A549 (cell line): Measurements from ENCODE around the gene CYP26B1. TPM values are rescaled to one million over a fixed set of nuclear protein-coding genes. Genes with fewer than 3 reads are reported as not detected.

Source experiments
- ATAC-seq, 2 experiments: fragments of 200-7000 bp in 1 of 2; fragments of >200 bp in 1 of 2; cut with Nextera tagmentation in 1 of 2; cut with Tn5 transposase in 1 of 2; 3 replicates each; pipeline versions ENCODE4 v1.8.0 to v1.9.1; 2018 to 2020; ENCODE audit warnings: mild to moderate bottlenecking in 1 of 2, moderate library complexity in 1 of 2
- CTCF ChIA-PET: fragments of 300-600 bp; sonication (Branson Sonifier 250); formaldehyde crosslinking; extraction: SDS; loops from one replicate; lab custom pipeline; 2021; ENCODE audit warnings: antibody characterized with exemption, inconsistent platforms; lab: Yijun Ruan, JAX
- POLR2A ChIA-PET: fragments of 350-600 bp; formaldehyde crosslinking; extraction: SDS; loops from one replicate; lab custom pipeline; 2021; ENCODE audit warnings: antibody characterized with exemption, inconsistent platforms; lab: Yijun Ruan, JAX
- DNase-seq, 2 experiments: peaks; one replicate each; pipeline versions ENCODE4 v3.0.0 to v3.0.0-alpha.2; 2011 to 2016; ENCODE audit warnings: low read depth in 1 of 2, low spot score in 1 of 2
- FAIRE-seq: peaks from 2 replicates; lab custom pipeline; 2011; peaks lifted over from hg19 to GRCh38; lab: Jason Lieb, UNC
- H3K27ac ChIP-seq, 2 experiments: fragments of >200 bp; sonication (Bioruptor Twin); formaldehyde crosslinking; 3 replicates each; pipeline ENCODE4 v1.5.1; 2016 to 2017
- H3K4me1 ChIP-seq: fragments of >200 bp; sonication (Bioruptor Twin); formaldehyde crosslinking; 3 replicates; pipeline ENCODE4 v1.6.1; 2016
- H3K4me2 ChIP-seq: fragments of >200 bp; sonication (Bioruptor Twin); formaldehyde crosslinking; 3 replicates; pipeline ENCODE4 v1.6.1; 2016
- H3K4me3 ChIP-seq: fragments of >200 bp; sonication (Bioruptor Twin); formaldehyde crosslinking; 3 replicates; pipeline ENCODE4 v1.5.1; 2016
- H3K9me3 ChIP-seq: fragments of >200 bp; sonication (Bioruptor Twin); formaldehyde crosslinking; 3 replicates; pipeline ENCODE4 v1.6.1; 2016
- ATOH8 ChIP-seq: fragments of 250-450 bp; sonication (Bioruptor Pico); IDR thresholded peaks from 2 replicates; pipeline ENCODE4 v1.5.0; 2020; ENCODE audit warnings: low read depth, mild to moderate bottlenecking, moderate library complexity
- EHMT2 ChIP-seq: fragments of 200-600 bp; sonication (generic); IDR thresholded peaks from 2 replicates; pipeline ENCODE4 v1.6.1; 2016; ENCODE audit warnings: antibody characterized with exemption, low read depth, mild to moderate bottlenecking, moderate library complexity
- ELK1 ChIP-seq: fragments of 150-350 bp; IDR thresholded peaks from 2 replicates; pipeline ENCODE4 v1.6.1; 2014; ENCODE audit warnings: low read depth, mild to moderate bottlenecking, low read length
- ESRRA ChIP-seq: fragments of 150-350 bp; IDR thresholded peaks from 2 replicates; pipeline ENCODE4 v1.6.1; 2014; ENCODE audit warnings: mild to moderate bottlenecking, low read length, borderline replicate concordance
- FOSL2 ChIP-seq, 2 experiments: fragments of 450-650 bp in 1 of 2; fragments of >200 bp in 1 of 2; sonication (Bioruptor Twin) in 1 of 2; formaldehyde crosslinking; IDR thresholded peaks; 2 replicates each; pipeline versions ENCODE4 v1.5.0 to v1.6.1; 2016 to 2020; ENCODE audit warnings: mild to moderate bottlenecking in 1 of 2, moderate library complexity in 1 of 2
- HES2 ChIP-seq: fragments of >200 bp; sonication (Bioruptor Twin); formaldehyde crosslinking; IDR thresholded peaks from 2 replicates; pipeline ENCODE4 v1.6.1; 2016
- HEYL ChIP-seq: fragments of 250-450 bp; sonication (Bioruptor Pico); IDR thresholded peaks from 2 replicates; pipeline ENCODE4 v1.8.0; 2021; ENCODE audit warnings: mild to moderate bottlenecking, moderate library complexity
- HOXB13 ChIP-seq: fragments of 250-450 bp; sonication (Bioruptor Pico); IDR thresholded peaks from 2 replicates; pipeline ENCODE4 v1.5.0; 2020; ENCODE audit warnings: low read depth, mild to moderate bottlenecking, moderate library complexity
- JUNB ChIP-seq: fragments of >200 bp; sonication (Bioruptor Twin); formaldehyde crosslinking; IDR thresholded peaks from 2 replicates; pipeline ENCODE4 v1.6.1; 2016
- KDM5A ChIP-seq: fragments of 200-600 bp; sonication (generic); IDR thresholded peaks from 2 replicates; pipeline ENCODE4 v1.6.1; 2016; ENCODE audit warnings: antibody characterized with exemption, mild to moderate bottlenecking
- MAFK ChIP-seq: fragments of 450-650 bp; IDR thresholded peaks from 2 replicates; pipeline ENCODE4 v1.6.1; 2014; ENCODE audit not compliant: partially characterized antibody
- MAZ ChIP-seq: fragments of 150-350 bp; IDR thresholded peaks from 2 replicates; pipeline ENCODE4 v1.6.1; 2014; ENCODE audit warnings: antibody characterized with exemption, low read depth, low read length, borderline replicate concordance
- RARB ChIP-seq: fragments of 250-450 bp; sonication (Bioruptor Pico); IDR thresholded peaks from 2 replicates; pipeline ENCODE4 v1.8.0; 2021; ENCODE audit warnings: mild to moderate bottlenecking, moderate library complexity
- RCOR1 ChIP-seq: fragments of 150-350 bp; IDR thresholded peaks from 2 replicates; pipeline ENCODE4 v1.6.1; 2014; ENCODE audit warnings: antibody characterized with exemption, low read length, low read depth
- REST ChIP-seq: fragments of 200-600 bp; sonication (generic); IDR thresholded peaks from 2 replicates; pipeline ENCODE4 v1.6.1; 2016; ENCODE audit warnings: antibody characterized with exemption, mild to moderate bottlenecking, moderate library complexity
- RFX5 ChIP-seq: fragments of 450-650 bp; IDR thresholded peaks from 2 replicates; pipeline ENCODE4 v1.7.1; 2014; ENCODE audit warnings: antibody characterized with exemption, mild to moderate bottlenecking, moderate library complexity
- RNF2 ChIP-seq: fragments of 200-600 bp; sonication (generic); IDR thresholded peaks from 2 replicates; pipeline ENCODE4 v1.6.1; 2016; ENCODE audit warnings: low read depth, mild to moderate bottlenecking, antibody characterized with exemption, moderate library complexity, borderline replicate concordance
- SREBF2 ChIP-seq: fragments of 450-650 bp; IDR thresholded peaks from 2 replicates; pipeline ENCODE4 v1.6.1; 2014; ENCODE audit warnings: mild to moderate bottlenecking, moderate library complexity
- ZC3H11A ChIP-seq: fragments of 450-650 bp; IDR thresholded peaks from 2 replicates; pipeline ENCODE4 v1.6.1; 2014; ENCODE audit warnings: antibody characterized with exemption, mild to moderate bottlenecking
- WGBS: methylation state at CpG from one replicate; pipeline ENCODE4 v1.1.6; 2017; ENCODE audit errors: missing lambda C conversion rate; 5-methylcytosine and 5-hydroxymethylcytosine counted together
- polyA plus RNA-seq, 4 experiments: library from polyadenylated mRNA; depleted of rRNA in 3 of 4; stranded (reverse); fragments of >200 nt; fragmentation: RNase III in 1 of 4; extraction: RNeasy Plus Mini Kit Qiagen cat#74134 plus additional on column Dnase treatment in 1 of 4; gene quantifications; 2 replicates in 3 of 4; 3 replicates in 1 of 4; pipeline ENCODE4 v1.2.3, GENCODE V29; 2011 to 2017

CYP26B1 gene
- polyA plus RNA-seq, 2 of the 4 experiments (the other 2 are of a cell fraction): 9.7 to 13.6 TPM

- TF ChIP-seq RARB (no peak), HES2 (no peak), RCOR1 (no peak), HOXB13 (CRISPR knock-in tag) (no peak), ATOH8 (CRISPR knock-in tag) (no peak), ZC3H11A (no peak)
- WGBS: 87% methylated on average over 26 of the region's 26 CpGs
- H3K4me2 ChIP-seq: no peak overlapping the region
- H3K9me3 ChIP-seq: no peaks in the 10 kb centered on the region
- no peak overlapping the region for H3K27ac ChIP-seq
- CTCF ChIA-PET: interaction anchor here (1.3 to 2.5 kb wide), 2 partner anchors 10 to 19 kb away, joined by 3 to 8 read pairs; no protein-coding TSS in a partner anchor
- POLR2A ChIA-PET: no interaction called here
- H3K4me3 ChIP-seq: no peak overlapping the region
- FAIRE-seq (no peak), DNase-seq (no peak), ATAC-seq (no peak)
- no peaks in the 10 kb centered on the region for H3K4me1 ChIP-seq
Measured at GRCh38 chr2:72130659-72131360, 16.9 kb downstream of the CYP26B1 start.

GRCh38 chr2:72129681-72130340 lies 17.9 kb downstream of the CYP26B1 start:
- POLR2A ChIA-PET: no interaction called here
- H3K4me1 ChIP-seq: no peaks in the 10 kb centered on the region
- H3K4me3 ChIP-seq: no peak overlapping the region
- no peak for FAIRE-seq
- TF ChIP-seq HEYL: no peak
- no peak for TF ChIP-seq ZC3H11A
- TF ChIP-seq, all 56 proteins: peak for 0
- no peak overlapping the region for H3K27ac ChIP-seq
- DNase-seq (no peak), ATAC-seq (no peak)
- no peak overlapping the region for H3K4me2 ChIP-seq
- WGBS: 83% methylated on average over 9 of the region's 9 CpGs
- no peaks in the 10 kb centered on the region for H3K9me3 ChIP-seq
- CTCF ChIA-PET: interaction anchor here (0.9 to 2.5 kb wide), 4 partner anchors 11 to 206 kb away, joined by 3 to 8 read pairs (median 3); no protein-coding TSS in a partner anchor

GRCh38 chr2:72128843-72129227 lies 18.8 kb downstream of the CYP26B1 start:
- no peaks in the 10 kb centered on the region for H3K9me3 ChIP-seq
- no peaks in the 10 kb centered on the region for H3K4me1 ChIP-seq
- CTCF ChIA-PET: interaction anchor here (0.6 to 3.5 kb wide), 3 partner anchors 12 to 788 kb away, joined by 3 to 18 read pairs (median 8); no protein-coding TSS in a partner anchor
- FAIRE-seq (no peak), DNase-seq (no peak), ATAC-seq (no peak)
- TF ChIP-seq RNF2: no peak
- no peak for TF ChIP-seq JUNB
- TF ChIP-seq KDM5A: no peak
- TF ChIP-seq REST: no peak
- TF ChIP-seq ESRRA: no peak
- TF ChIP-seq FOSL2 (IDR thresholded peaks at IDR 0.05): no peak
- TF ChIP-seq FOSL2 (CRISPR knock-in tag; IDR thresholded peaks at IDR 0.05): no peak
- TF ChIP-seq EHMT2: no peak
- no peak for TF ChIP-seq HEYL
- no peak for TF ChIP-seq RFX5
- TF ChIP-seq RCOR1: no peak
- no peak for TF ChIP-seq MAFK
- TF ChIP-seq ELK1: no peak
- TF ChIP-seq MAZ: no peak
- no peak for TF ChIP-seq SREBF2
- POLR2A ChIA-PET: no interaction called here
- no peak overlapping the region for H3K27ac ChIP-seq
- no peak overlapping the region for H3K4me2 ChIP-seq
- WGBS: 74% methylated on average over 11 of the region's 11 CpGs
- no peak overlapping the region for H3K4me3 ChIP-seq
